ENCODE data around the gene COQ4. TPM values are rescaled to one million over a fixed set of nuclear protein-coding genes. Genes with fewer than 3 reads are reported as not detected.

Gene COQ4
- total RNA-seq, 4 donors from 2014 or later: 90.8 to 117 (median 109) TPM

- 88 to 95% methylated on average over 3 to 10 of the region's 10 CpGs for WGBS, 2 donors (ENCODE audit: low coverage in 1 of 2)
- no peaks in the 10 kb centered on the region for H3K27me3 ChIP-seq
- in situ Hi-C loops (cut with MboI; ENCODE audit: low pct_ligation_motif_present in 1 of 4, low pct_unique_long_range_greater_than_20kb in 1 of 4, low sequenced_read_pairs in 3 of 4): no loop called here
- H3K36me3 ChIP-seq: peaks cover 0 to 31% (median 8%) of the 10 kb centered on the region in 4 donors
- DNase-seq: no peak
- no peaks in the 10 kb centered on the region for H3K9me3 ChIP-seq
- TF ChIP-seq CTCF (IDR thresholded peaks at IDR 0.05) (no peak), POLR2A (IDR thresholded peaks at IDR 0.05) (no peak), EP300 (IDR thresholded peaks at IDR 0.05; ENCODE audit: low read depth) (no peak), POLR2AphosphoS5 (IDR thresholded peaks at IDR 0.05) (no peak)
- H3K4me3 ChIP-seq: no peak overlapping the region
- H3K27ac ChIP-seq: no peak overlapping the region
- intact Hi-C loops (cut with DNase I; ENCODE audit: low total_unique reads): no loop called here
- no peaks in the 10 kb centered on the region for H3K4me1 ChIP-seq
These were observed 12.2 kb upstream of the COQ4 start for GRCh38 chr9:128310461-128310860.

GRCh38 chr9:128314697-128315096 is 7.9 kb upstream of the COQ4 start:
- TF ChIP-seq CTCF (IDR thresholded peaks at IDR 0.05) (no peak), EP300 (IDR thresholded peaks at IDR 0.05; ENCODE audit: low read depth) (no peak), POLR2AphosphoS5 (IDR thresholded peaks at IDR 0.05) (no peak), POLR2A (IDR thresholded peaks at IDR 0.05) (no peak)
- in situ Hi-C loops (cut with MboI; ENCODE audit: low pct_ligation_motif_present in 1 of 4, low pct_unique_long_range_greater_than_20kb in 1 of 4, low sequenced_read_pairs in 3 of 4) (no loop called here), intact Hi-C loops (cut with DNase I; ENCODE audit: low total_unique reads) (no loop called here)
- Histone ChIP-seq H3K27me3 (no peaks in the 10 kb centered on the region), H3K9me3 (no peaks in the 10 kb centered on the region), H3K4me1 (no peaks in the 10 kb centered on the region), H3K4me3 (no peak overlapping the region), H3K27ac (no peak overlapping the region), H3K36me3 (peaks cover 0 to 29% (median 9%) of the 10 kb centered on the region in 4 donors)
- 96 to 100% methylated on average over 1 to 4 of the region's 4 CpGs for WGBS, 2 donors (ENCODE audit: low coverage in 1 of 2)
- DNase-seq: no peak

GRCh38 chr9:128316421-128316820 is 6.2 kb upstream of the COQ4 start:
- H3K27me3 ChIP-seq: no peaks in the 10 kb centered on the region
- H3K36me3 ChIP-seq: peaks cover 0 to 13% (median 4%) of the 10 kb centered on the region in 4 donors
- no peak overlapping the region for H3K27ac ChIP-seq
- no peak overlapping the region for H3K4me3 ChIP-seq
- peaks cover 2 to 4% (median 3%) of the 10 kb centered on the region in 4 donors for H3K4me1 ChIP-seq
- intact Hi-C loops (cut with DNase I; ENCODE audit: low total_unique reads) (no loop called here), in situ Hi-C loops (cut with MboI; ENCODE audit: low pct_ligation_motif_present in 1 of 4, low pct_unique_long_range_greater_than_20kb in 1 of 4, low sequenced_read_pairs in 3 of 4) (no loop called here)
- WGBS, 2 donors (ENCODE audit: low coverage in 1 of 2): 71% methylated on average over 7 of the region's 9 CpGs; no CpG with 5 or more reads in 1 of the 2 donors
- no peak for TF ChIP-seq CTCF (IDR thresholded peaks at IDR 0.05)
- no peak for TF ChIP-seq POLR2A (IDR thresholded peaks at IDR 0.05)
- TF ChIP-seq POLR2AphosphoS5 (IDR thresholded peaks at IDR 0.05): no peak
- no peak for TF ChIP-seq EP300 (IDR thresholded peaks at IDR 0.05; ENCODE audit: low read depth)
- no peak for DNase-seq
- no peaks in the 10 kb centered on the region for H3K9me3 ChIP-seq

GRCh38 chr9:128317629-128318028 is 5.0 kb upstream of the COQ4 start:
- H3K27me3 ChIP-seq: no peaks in the 10 kb centered on the region
- H3K9me3 ChIP-seq: no peaks in the 10 kb centered on the region
- peaks cover 5 to 9% (median 8%) of the 10 kb centered on the region in 4 donors for H3K4me1 ChIP-seq
- DNase-seq: no peak
- 70 to 90% methylated on average over 2 of the region's 2 CpGs for WGBS, 2 donors (ENCODE audit: low coverage in 1 of 2)
- peaks cover 0 to 11% (median 4%) of the 10 kb centered on the region in 4 donors for H3K36me3 ChIP-seq
- TF ChIP-seq POLR2A (IDR thresholded peaks at IDR 0.05): no peak
- TF ChIP-seq POLR2AphosphoS5 (IDR thresholded peaks at IDR 0.05): no peak
- no peak for TF ChIP-seq CTCF (IDR thresholded peaks at IDR 0.05)
- no peak for TF ChIP-seq EP300 (IDR thresholded peaks at IDR 0.05; ENCODE audit: low read depth)
- intact Hi-C loops (cut with DNase I; ENCODE audit: low total_unique reads): no loop called here
- H3K27ac ChIP-seq: no peak overlapping the region
- no peak overlapping the region for H3K4me3 ChIP-seq
- in situ Hi-C loops (cut with MboI; ENCODE audit: low pct_ligation_motif_present in 1 of 4, low pct_unique_long_range_greater_than_20kb in 1 of 4, low sequenced_read_pairs in 3 of 4): no loop called here
